Ascending aorta (tissue), 2 donors: ENCODE results near the gene ARMC10. TPM values are rescaled to one million over a fixed set of nuclear protein-coding genes. Genes with fewer than 3 reads are reported as not detected.

Experiments
- DNase-seq, 2 donors: peaks; one replicate each; pipeline ENCODE4 v3.0.0-alpha.2; 2019; ENCODE audit warnings: low spot score in 2 of 2
- H3K27ac ChIP-seq, 2 donors: fragments of 200-600 bp; sonication (generic); one replicate each; pipeline ENCODE4 v1.5.1; 2016 to 2017; ENCODE audit warnings: mild to moderate bottlenecking in 1 of 2
- H3K27me3 ChIP-seq: fragments of 200-600 bp; sonication (generic); one replicate; pipeline ENCODE4 v1.5.1; 2017
- H3K36me3 ChIP-seq, 2 donors: fragments of 200-600 bp; sonication (generic); one replicate each; pipeline ENCODE4 v1.5.1; 2016
- H3K4me1 ChIP-seq, 2 donors: fragments of 200-600 bp; sonication (generic); one replicate each; pipeline ENCODE4 v1.5.1; 2016 to 2017; ENCODE audit warnings: mild to moderate bottlenecking in 1 of 2
- H3K4me3 ChIP-seq, 2 donors: fragments of 200-600 bp; sonication (generic); one replicate each; pipeline ENCODE4 v1.5.1; 2016 to 2017; ENCODE audit warnings: mild to moderate bottlenecking in 1 of 2
- H3K9me3 ChIP-seq, 2 donors: fragments of 200-600 bp; sonication (generic); one replicate each; pipeline ENCODE4 v1.5.1; 2016
- intact Hi-C: fragments of 100-400 bp; cut with DNase I; formaldehyde crosslinking; loops from one replicate; pipeline ENCODE4 v1.15.1; 2023
- total RNA-seq: library from RNA; depleted of rRNA; stranded (reverse); fragments of >200 nt; gene quantifications from one replicate; pipeline ENCODE4 v1.1.0, GENCODE V29; 2016
- TF ChIP-seq, protein P1 (sequence below), 3 experiments: fragments of 200-600 bp in 2 of 3; fragments of 450-650 bp in 1 of 3; sonication (generic) in 2 of 3; IDR thresholded peaks; one replicate each; pipeline ENCODE4 v1.5.1; 2016 to 2019; ENCODE audit warnings: antibody characterized with exemption in 3 of 3, mild to moderate bottlenecking in 1 of 3, moderate library complexity in 1 of 3

ARMC10 gene
- total RNA-seq, 1 donor from 2014 or later = 66.4 TPM

GRCh38 chr7:103115771-103116170 is 40.8 kb downstream of the ARMC10 start:
- Histone ChIP-seq H3K4me3 (no peak overlapping the region), H3K4me1 (peaks cover 0 to 12% of the 10 kb centered on the region in 2 donors), H3K27ac (no peak overlapping the region), H3K27me3 (no peaks in the 10 kb centered on the region), H3K9me3 (no peaks in the 10 kb centered on the region), H3K36me3 (peaks cover 0 to 8% of the 10 kb centered on the region in 2 donors)
- intact Hi-C loops = no loop called here
- TF ChIP-seq, protein P1, sequence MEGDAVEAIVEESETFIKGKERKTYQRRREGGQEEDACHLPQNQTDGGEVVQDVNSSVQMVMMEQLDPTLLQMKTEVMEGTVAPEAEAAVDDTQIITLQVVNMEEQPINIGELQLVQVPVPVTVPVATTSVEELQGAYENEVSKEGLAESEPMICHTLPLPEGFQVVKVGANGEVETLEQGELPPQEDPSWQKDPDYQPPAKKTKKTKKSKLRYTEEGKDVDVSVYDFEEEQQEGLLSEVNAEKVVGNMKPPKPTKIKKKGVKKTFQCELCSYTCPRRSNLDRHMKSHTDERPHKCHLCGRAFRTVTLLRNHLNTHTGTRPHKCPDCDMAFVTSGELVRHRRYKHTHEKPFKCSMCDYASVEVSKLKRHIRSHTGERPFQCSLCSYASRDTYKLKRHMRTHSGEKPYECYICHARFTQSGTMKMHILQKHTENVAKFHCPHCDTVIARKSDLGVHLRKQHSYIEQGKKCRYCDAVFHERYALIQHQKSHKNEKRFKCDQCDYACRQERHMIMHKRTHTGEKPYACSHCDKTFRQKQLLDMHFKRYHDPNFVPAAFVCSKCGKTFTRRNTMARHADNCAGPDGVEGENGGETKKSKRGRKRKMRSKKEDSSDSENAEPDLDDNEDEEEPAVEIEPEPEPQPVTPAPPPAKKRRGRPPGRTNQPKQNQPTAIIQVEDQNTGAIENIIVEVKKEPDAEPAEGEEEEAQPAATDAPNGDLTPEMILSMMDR (IDR thresholded peaks at IDR 0.05) = no peak
- no peak for DNase-seq

GRCh38 chr7:103116511-103116910 is 41.6 kb downstream of the ARMC10 start:
- DNase-seq = no peak
- Histone ChIP-seq H3K9me3 (no peaks in the 10 kb centered on the region), H3K27me3 (no peaks in the 10 kb centered on the region), H3K4me3 (no peak overlapping the region), H3K36me3 (peaks cover 0 to 8% of the 10 kb centered on the region in 2 donors), H3K4me1 (peaks cover 0 to 16% of the 10 kb centered on the region in 2 donors), H3K27ac (no peak overlapping the region)
- TF ChIP-seq, protein P1 (IDR thresholded peaks at IDR 0.05) = no peak
- intact Hi-C loops = no loop called here

GRCh38 chr7:103116991-103117390 is 42.1 kb downstream of the ARMC10 start:
- peaks cover 0 to 16% of the 10 kb centered on the region in 2 donors for H3K4me1 ChIP-seq
- H3K27ac ChIP-seq = no peak overlapping the region
- no peaks in the 10 kb centered on the region for H3K9me3 ChIP-seq
- intact Hi-C loops = no loop called here
- peaks cover 0 to 8% of the 10 kb centered on the region in 2 donors for H3K36me3 ChIP-seq
- no peak for DNase-seq
- TF ChIP-seq, protein P1 (IDR thresholded peaks at IDR 0.05) = no peak
- H3K4me3 ChIP-seq = no peak overlapping the region
- no peaks in the 10 kb centered on the region for H3K27me3 ChIP-seq

- no peak for DNase-seq
- Histone ChIP-seq H3K27ac (no peak overlapping the region), H3K27me3 (no peaks in the 10 kb centered on the region), H3K4me1 (peaks cover 0 to 16% of the 10 kb centered on the region in 2 donors), H3K4me3 (no peak overlapping the region), H3K9me3 (no peaks in the 10 kb centered on the region), H3K36me3 (peaks cover 0 to 8% of the 10 kb centered on the region in 2 donors)
- TF ChIP-seq, protein P1 (IDR thresholded peaks at IDR 0.05) = no peak
- intact Hi-C loops = no loop called here
Observed at GRCh38 chr7:103117465-103117864, 42.5 kb downstream of the ARMC10 start.

DNA sequence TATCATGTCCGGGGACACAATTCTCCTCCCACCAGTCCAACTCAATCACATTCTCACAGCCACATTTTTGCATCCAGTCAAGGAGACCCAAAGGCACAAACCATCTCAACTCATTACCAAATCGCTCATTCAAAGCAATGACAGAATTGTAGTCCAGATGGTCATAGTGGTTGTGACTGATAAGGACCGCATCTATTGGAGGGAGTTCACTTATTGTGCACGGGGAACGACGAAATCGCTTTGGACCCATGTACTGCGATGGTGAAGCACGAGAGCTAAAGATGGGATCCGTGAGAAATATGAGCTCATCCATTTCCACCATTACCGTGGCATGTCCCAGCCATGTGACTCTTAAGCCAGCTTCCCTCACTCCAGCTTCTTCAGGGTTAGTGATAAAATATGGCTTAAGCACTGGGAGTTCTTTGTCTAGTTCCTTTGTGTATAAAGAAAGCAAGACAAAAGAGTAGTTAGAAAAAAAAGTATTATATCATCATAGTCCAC is 44.9 kb downstream of the ARMC10 start:
- H3K36me3 ChIP-seq = peaks cover 0 to 14% of the 10 kb centered on the region in 2 donors
- H3K4me1 ChIP-seq = peaks cover 0 to 16% of the 10 kb centered on the region in 2 donors
- no peak for DNase-seq
- peak overlapping the region; percentile 62 to 71 for H3K27ac ChIP-seq
- H3K9me3 ChIP-seq = no peaks in the 10 kb centered on the region
- H3K4me3 ChIP-seq = no peak overlapping the region
- TF ChIP-seq, protein P1 (IDR thresholded peaks at IDR 0.05) = no peak
- intact Hi-C loops = no loop called here
- no peaks in the 10 kb centered on the region for H3K27me3 ChIP-seq

DNA sequence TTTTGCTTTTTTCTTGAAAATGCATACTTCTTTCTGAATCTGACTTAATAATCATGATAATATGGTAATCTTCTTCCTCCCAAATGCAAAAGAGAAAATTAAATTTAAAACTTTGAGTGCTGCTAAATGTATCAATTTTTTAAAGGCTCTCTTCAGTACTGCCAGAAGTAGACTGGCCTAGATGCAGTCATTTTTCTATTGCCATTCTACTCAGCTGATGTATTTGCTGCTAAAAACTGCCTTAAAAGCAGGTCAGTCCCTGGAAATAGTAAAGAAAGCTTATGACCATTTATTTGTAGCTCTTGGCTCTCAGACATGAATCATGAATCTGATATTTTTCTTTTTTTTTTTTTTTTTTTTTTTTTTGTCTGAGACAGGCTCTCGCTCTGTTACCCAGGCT is 45.4 kb downstream of the ARMC10 start:
- intact Hi-C loops = no loop called here
- Histone ChIP-seq H3K4me1 (peaks cover 0 to 16% of the 10 kb centered on the region in 2 donors), H3K27ac (peak overlapping the region; percentile 62 to 71), H3K4me3 (no peak overlapping the region), H3K36me3 (peaks cover 0 to 14% of the 10 kb centered on the region in 2 donors), H3K9me3 (no peaks in the 10 kb centered on the region), H3K27me3 (no peaks in the 10 kb centered on the region)
- DNase-seq = no peak
- TF ChIP-seq, protein P1 (IDR thresholded peaks at IDR 0.05) = no peak
